ENCODE results near the gene BCAS3.

Gene BCAS3

DNA sequence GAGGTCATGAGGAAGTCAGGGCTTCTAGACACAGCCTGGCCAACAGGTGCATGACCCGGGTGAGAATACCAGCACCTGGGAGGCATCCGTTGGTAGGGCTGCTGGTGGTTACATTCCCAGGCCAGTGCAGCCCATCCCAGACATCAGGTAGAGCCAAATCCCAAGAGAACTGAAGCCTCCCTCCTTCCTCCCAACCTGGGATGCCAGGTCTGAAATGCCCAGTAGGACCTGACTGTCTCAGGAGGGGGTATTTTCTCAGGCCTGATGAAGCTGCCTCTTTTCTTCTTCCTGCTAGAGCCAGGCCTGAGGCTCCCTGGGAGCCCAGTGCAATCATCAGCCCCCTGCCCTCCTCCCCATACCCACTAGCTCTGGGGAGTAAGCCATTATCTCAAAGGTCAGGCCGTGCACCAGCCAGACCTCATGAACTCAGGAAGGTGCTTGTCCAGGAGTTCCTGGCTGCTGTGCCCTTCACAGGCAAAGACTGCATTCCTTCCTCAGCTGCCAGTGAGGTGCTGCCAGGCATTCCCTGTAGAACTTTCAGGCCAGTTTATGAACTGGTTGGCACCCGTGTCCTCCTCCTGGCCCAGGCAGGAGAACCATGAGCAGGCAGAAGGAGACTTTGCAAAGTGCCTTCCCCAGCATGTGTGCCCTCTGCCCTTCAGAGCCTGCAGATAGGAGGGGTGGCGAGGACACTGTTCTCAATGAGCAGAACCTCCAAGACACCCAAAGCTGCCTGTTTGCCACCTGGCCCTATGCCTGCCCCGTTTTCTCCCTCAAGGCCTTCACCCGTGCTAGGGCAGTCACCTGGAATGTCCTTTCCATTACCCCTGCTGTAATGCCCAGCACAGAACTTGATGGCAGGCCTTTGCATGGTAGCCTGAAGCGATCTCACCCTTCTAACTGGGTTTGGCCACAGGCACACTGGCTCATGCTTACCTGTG lies 729.6 kb downstream of the BCAS3 start:
- DNase-seq: no peak

DNA sequence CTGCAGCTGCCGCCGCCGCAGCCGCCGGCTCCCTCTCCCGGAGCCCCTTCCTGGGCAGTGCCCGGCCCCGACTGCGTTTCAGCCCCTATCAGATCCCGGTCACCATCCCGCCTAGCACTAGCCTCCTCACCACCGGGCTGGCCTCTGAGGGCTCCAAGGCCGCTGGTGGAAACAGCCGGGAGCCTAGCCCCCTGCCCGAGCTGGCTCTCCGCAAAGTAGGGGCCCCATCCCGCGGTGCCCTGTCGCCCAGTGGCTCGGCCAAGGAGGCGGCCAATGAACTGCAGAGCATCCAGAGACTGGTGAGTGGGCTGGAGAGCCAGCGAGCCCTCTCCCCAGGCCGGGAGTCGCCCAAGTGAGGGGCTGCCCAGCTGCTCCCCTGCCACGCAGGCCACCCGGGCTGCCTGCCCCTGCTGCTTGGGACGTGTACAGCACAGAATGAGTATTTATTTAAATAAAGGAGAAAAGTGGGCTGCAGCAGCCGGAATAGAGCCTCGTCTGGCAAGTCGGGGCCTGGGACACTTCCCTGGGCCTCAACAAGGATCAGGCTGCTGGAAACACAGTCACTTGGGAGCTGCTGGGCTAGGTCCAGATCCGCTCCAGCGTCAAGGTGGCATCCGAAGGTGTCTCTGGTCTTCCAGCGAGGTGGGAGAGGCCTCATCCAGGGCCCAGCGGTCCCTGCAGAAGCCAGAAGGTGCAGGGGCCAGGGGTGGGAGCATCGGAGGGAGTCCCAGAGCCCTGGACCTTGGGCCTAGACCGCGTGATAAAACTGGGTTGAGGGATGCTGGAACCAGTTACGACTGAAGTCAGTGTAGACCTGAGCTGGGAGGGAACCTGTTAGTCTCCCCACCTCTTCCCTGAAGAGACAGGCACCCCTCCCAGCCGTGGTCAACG lies 730.7 kb downstream of the BCAS3 start:
- DNase-seq: no peak

DNA sequence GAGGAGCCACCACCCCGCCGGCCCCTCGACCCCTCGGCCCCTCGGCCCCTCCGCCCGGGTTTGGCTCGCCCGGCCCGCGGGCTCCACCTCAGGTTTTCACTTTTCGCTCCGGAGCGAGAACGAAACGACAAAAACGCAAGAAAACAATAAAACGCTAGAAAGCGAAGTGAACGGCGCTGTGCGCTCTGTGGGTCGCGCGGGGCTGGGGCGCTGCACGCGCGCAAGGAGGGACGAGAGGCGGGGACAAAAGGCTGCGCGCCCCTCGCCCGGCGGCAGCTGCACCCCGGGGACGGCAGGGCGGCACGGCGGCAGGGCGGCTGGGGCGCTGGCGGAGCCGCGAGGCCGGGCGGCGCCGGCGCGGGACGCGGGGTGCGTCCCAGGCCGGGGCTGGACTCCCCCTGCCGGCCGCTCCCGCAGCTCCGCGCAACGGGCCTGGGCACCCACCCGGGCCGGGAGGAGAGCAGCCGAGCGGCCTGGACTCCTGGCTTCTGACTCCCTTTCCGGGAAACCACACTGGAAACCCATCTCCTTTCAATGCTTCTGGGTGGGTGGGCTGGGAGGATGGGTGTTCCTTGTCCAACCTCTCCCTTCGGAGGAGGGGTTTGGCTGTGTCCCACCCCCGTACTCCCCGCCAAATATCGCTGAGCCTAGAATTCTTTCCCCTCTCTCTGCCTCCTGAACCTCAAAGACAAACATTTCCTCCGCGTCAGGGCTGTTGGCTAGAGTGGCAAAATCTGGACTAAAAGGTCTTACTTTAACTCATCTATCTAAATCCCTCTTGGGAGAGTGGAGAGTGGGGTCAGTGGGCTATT lies 731.9 kb downstream of the BCAS3 start:
- DNase-seq: no peak

DNA sequence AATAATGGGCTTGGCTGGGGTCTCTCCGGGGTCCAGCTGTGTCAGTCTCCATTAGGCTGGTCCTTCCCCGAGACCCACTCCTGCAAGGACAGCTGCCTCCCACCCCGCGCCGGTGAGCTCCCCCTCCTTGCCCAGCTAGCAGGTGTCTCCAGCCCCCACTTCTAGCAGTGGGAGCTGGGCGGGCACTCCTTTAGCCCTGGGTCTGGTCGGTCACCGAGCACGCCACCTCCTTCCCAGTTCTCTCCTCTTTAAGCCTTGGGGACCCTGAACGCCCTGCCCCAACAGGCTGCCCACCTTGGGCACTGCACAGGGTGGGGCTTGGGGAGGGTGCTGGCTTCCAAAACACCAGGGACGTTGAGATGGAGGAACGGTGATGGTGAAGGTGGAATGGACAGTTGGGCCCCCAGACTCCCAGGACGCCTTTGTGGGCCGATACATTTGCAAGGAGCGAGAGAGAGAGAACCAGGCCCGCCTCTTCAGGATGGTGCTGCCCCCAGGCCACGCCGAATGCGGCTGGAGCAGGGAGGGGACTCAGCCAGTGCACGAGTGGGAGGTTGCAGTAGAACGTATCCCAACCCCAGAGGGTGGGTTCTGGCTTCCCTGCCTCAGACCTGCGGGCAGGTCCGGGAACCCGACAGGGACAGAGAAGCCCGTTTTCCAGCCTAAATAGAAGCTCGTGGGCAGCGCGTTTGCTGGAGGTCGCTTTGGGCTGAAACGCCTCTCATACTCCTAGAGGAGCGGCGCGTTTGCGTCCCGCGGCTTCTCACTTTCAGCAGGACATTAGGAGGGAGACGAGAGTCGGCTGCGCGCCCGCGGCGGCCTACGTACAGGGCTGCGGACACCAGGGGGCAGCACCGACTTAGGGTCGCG lies 732.7 kb downstream of the BCAS3 start:
- DNase-seq: no peak

DNA sequence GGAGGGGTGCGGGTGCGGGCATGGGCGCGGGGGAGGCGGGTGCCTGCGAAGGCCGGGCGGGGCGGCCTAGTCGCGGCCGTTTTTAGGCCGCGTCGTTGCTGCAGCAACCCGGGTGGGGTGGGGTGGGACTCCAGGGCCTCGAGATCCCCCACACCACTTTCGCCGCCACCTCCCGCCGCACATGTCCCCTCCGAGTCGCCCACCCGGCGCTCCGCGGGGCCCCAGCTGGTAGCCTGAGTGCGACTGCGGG lies 733.3 kb downstream of the BCAS3 start:
- DNase-seq: no peak

DNA sequence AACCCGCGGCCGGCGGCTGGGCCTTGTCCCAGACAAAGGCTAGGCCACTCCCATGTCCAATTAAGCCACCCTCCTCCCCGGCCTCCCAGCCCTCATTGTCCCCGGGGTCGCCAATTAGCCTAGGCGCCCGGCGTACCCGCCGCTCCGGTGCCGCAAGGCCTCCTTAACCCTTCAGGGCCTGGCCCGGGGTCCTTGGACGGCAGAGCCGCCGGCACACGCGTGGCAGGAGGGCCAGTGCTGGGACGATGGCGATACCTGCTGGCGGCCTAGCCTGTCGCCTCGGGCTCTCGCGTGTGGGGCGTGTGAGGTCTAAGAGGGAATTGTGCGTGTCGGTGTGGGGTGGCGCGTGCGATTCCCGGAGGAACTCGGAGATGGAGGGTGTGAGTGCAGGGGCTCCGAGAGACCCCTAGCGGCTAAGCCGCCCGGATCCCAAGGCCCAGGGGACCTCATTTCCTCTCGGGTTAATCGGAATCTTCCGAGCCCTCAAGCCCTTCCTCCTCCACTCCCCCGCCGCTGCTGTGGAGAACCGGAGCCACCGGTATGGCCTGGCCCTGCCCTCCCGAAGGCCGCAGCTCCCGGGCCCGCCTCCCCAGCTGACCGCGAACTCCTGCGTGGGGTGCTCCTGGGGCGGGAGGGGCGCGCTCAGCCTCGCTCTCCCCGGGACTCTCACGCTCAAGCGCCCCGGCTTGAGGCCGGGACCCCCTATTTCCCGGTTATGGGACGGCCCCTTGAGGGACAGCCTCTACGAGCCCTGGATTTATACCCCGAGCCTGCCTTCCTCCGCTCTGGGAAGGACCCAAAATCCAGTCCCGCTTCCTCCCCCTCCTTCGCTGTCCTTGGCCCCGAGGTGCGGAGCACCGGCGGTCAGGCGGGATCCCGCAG lies 733.9 kb downstream of the BCAS3 start:
- no peak for DNase-seq

DNA sequence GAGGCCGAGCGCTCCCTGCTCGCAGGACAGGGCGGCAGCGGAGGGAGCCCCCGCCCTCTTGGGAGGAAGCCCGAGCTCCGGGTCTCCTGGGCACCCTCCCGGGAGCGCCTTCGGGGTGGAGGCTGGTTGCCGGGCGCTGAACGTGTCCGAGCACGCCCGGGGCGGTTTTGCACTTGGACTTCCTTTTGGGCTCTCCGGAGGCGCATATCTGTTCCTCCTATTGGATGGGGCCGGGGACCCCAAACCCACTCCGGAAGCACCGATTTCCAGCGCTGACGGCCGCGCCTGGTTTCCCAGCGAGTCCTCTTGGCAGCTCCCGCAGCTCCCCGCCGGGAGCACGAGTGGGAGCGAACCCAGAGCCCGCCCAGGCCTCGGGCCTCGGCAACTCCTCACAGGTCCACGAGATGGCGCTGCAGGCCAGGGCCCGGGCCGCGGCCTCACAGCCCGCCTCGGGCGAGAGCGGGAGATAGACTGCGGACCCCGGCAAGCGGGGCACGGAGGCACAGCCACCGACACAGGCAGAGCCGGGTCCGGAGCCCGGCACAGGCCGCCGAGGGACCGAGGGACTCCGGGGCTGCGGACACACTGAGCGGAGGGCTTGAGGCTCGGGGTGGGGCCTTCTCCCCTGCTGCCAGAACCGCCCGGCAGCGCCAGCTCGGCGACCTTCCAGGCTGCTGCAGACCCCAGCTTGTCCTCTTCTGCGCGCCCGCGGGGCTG lies 734.6 kb downstream of the BCAS3 start:
- DNase-seq: no peak

DNA sequence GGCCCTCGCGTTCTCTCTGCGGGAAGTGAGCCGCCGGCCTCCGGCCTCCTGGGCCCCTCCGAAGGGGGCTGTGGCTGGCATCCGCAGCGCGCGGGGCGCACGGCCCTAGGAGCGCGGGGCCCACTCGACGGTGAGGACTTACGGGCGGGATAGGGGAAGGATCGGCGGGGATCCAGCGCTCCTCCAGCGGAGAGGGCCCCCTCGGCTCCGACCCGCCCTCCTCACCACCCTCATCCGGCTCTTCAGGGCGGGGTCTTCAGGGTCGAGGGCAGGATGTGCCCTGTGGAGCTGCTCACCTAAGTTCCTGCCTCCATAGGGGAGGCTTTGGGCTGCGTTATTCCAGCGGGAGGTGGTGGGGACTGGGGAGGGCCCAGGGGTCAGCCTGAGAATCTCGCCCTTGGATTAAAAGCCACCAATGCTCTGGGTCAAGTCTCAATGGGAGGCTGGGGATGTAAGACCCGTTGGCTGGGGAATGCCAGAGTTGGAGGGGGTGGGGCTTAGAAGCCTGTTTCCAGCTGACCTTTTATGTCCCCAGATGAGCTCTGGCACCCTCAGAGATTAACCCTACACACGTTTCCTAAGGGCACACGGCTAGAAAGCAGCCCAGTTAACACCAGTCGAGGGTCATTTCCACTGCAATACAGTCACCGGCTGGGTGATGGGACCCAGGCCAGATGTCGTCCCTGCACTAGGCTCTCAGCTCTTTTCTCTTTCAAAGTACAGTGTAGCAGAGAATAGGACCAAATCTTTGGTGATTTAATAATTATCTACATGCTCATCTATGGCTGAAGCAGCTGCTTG lies 735.4 kb downstream of the BCAS3 start:
- DNase-seq: no peak

DNA sequence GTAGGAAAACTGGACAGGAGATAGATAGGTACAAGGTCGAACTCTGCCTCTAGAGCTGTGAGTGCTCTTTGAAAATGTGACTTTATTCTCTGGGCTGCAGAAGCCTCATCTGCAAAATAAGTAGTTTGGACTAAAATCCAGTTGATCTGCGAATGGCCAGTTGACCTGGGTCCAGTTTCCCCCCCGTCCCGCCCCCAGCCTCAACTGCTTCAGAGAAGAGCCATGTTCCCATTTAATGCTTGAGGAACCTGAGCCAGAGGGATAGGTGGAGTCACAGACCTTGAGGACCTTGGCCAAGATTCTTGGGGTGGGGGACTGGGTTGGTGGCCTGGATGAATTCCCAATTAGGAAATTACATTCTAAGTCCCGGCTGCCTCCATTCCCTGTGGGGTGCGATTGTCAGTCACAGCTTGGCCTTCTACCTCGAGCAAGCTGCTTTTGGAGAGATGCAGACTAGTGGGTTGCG lies 736.0 kb downstream of the BCAS3 start:
- DNase-seq: no peak

DNA sequence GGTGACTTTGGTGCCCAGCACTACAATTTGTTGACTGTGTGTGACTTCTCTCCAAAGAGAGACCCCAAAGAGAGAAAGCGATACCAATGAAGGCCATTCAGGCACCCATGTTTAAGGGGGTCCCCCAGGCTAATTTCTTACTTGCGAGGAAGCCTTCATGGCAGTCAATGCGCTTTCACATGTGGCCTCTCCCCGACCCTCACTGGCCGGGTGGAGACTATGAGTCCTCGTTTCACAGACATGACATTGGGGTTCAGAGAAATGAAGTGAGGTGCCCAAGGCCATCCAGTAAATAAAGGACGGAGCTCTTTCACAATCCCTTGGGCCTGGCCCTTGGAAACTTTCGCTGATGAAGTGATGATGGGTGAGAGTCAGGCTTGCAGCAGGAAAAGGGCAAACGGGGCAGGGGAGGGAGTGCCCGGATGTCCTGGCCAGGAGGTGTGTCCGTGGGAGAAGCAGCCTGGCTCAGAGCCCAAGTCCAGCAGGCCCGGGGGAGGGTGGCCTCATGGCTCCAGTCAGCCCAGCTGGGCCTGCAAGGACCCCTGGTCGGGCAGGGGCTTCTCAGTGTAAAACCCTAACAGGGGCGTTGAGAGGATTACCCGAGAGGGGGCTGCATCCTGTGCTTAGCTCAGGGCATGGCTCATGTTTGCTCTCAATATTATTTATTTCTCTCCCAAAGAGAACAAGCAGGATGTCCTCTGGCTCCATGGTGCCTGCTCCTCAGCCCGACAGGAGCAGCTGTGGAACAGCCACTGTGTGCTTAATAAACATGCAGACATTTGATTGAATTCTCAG lies 736.7 kb downstream of the BCAS3 start:
- DNase-seq: no peak

DNA sequence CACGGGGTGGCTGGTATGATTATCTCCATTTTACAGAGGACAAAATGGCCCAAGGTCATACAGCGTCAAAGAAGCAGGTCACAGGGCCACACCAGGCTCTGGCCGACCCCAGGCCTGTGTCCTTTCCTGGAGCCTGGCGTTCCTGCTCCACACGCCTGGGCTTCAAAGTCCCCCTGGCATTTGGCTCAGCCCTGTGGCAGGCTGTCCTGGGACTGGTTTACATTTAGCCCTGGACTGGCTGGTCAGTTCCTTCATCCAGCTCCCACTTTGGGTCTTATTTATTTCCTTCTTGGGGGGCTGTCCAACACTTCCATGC lies 737.2 kb downstream of the BCAS3 start:
- no peak for DNase-seq

DNA sequence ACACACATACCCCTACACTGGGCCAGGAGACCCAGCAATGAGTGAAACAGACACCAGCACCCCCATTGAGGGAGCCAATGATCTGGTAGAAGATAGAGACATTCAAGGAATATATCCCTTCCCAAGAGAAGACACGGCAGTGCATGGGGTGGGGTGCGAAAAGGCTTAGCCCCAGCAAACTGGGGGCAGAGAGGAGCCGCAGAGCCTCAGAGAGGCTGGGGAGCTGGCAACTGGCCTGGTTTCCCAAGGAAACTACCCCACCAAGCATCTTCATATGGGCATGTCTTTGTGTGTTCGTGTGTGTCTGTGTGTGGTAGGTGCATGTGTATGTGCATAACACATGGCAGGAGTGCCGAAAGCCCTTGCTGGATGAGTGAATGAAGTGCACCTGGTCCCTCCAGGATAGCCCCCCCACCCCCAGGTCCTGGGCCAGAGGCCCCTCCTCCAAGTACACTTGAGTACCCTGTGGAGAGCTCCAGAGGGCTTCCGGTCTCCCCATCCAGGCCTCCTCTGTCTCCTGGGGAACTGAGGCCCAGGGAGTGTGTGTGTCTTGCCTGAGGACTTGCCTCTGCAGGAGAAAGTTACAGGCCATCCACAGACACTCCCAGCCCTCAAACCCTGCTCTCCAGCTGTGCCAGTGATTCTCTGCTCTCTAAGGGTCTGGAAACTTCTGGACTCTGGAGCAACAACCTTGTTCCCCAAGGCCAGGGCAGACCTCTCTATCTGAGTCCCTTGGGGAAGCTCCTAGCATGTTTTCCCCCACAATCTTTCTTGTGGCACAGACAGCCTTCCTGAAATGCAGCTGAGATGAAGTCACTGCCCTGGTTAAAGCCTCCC lies 737.9 kb downstream of the BCAS3 start:
- DNase-seq: no peak

DNA sequence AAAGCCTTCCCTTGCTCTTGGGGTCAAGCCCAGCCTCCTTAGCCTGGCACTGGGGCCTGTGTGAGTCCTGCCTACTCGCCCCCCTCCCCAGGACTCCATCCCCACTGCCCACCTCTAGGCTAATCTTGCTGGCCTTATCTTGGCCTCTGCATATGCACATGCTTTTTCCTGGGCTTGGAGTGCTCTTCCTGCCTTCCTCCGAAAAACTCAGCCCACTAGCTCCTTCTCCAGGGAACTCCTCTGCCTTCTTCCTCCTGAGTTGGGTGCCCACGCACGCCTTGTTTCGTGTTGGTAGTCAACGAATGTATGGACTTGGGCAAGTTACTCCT lies 738.5 kb downstream of the BCAS3 start:
- no peak for DNase-seq

DNA sequence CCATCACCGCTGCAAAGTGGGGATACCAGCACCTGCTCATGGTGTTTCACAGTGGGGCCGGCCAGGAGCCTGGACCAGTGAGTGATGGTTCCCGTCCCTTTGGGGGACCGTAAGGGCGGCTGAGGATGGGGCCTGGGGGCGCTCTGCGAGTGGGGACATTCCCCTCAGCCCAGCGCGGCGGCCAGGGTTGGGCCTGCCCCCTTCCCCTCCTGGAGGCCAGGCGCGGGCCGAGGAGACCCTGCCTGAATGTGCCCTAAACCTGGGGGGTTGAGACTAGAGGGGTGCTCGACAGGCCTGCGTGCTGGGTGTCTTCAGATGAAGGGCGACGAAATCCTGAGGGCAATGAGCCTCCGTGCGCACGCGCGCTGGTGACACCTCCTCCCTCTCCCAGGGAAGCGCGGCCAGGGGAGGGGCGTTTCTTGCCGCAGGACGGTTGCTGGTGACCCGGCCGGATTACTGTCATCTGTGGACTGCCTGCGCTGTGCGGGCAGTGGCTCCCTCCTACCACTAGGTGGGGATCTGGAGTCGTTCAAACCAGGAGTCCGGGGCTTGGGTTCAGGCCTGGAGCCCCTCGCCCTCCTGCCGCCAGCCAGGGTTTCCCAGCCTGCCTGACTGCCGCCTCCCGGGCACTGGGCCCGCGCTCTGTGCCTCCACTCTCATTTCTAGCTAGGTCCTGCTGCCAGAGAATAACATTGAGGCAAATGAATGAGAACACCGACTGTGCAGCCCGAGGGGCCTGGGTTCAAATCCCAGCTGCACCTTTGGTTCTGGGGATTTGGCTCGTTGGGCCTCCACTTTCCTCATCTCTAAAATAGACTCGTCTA lies 739.1 kb downstream of the BCAS3 start:
- no peak for DNase-seq

DNA sequence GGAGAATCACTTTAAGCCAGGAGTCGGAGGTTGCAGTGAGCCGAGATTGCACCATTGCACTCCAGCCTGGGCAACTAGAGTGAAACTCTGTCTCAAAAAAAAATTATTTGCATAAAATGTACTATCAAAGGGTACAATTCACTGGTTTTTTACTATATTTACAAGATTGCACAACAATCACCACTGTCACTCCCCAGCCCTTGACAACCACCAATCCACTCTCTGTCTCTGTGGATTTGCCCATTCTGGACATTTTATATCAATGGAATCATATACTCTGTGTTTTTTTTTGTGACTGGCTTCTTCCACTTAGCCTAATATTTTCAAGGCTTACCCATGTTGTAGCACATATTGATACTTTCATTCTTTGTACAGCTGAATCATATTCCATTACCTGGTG lies 740.8 kb downstream of the BCAS3 start:
- DNase-seq: no peak

DNA sequence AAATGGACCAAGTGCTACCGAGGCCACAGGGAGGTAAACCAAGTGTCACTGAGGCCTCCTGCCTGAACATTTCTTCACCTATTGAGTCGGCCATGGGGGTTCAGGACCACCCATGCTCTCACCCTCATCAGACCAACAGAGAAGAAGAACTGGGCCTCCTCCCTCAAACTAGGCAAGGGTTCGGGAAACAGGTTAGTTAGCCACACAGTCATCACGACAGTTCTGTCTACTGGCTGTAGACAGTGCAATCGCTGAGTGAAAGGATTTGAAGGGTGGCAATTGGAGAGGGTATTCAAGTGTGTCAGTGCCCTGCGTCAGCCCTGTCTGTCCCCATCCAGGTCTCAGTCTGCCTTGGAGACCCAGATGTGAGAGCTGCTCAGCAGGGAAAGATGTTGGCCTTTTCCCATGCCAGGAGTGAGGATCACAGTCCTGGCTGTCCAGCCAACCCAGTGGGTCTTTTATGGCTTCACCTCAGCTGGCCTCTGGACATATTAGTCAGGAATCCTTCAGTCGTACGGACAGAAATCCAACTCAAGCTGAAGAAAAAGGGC lies 741.9 kb downstream of the BCAS3 start:
- DNase-seq: no peak

DNA sequence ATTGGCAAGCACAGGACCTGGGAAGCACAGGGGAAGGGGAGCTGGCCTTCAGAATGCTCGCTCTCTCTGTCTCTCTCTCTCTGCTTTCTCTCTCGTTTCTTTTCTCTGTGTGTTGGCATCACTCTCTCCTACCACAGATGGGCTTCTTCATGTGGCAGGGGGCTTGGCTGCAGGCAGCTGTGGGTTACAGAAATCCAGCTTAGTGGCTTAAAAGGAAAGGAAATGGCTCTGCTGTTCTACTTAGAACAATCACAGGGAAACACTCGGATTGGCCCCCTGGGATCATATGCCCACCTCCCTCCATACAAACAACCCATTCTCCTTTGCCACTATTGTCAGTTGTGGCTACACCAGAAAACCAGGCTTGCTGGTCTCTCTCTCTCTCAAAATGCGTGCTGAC lies 742.4 kb downstream of the BCAS3 start:
- DNase-seq: no peak
